Vagina (tissue), 2 donors: ENCODE data around the gene ESR1.

Experiments used
- CTCF ChIP-seq, 3 experiments: fragments of 450-650 bp in 2 of 3; fragments of 200-600 bp in 1 of 3; sonication (generic) in 1 of 3; IDR thresholded peaks; one replicate each; pipeline ENCODE4 v1.5.1; 2017 to 2019; ENCODE audit warnings: antibody characterized with exemption in 3 of 3, mild to moderate bottlenecking in 2 of 3, moderate library complexity in 2 of 3
- POLR2A ChIP-seq, 2 donors: fragments of 450-650 bp; IDR thresholded peaks; one replicate each; pipeline ENCODE4 v1.6.1; 2017; ENCODE audit warnings: antibody characterized with exemption in 2 of 2, mild to moderate bottlenecking in 2 of 2, moderate library complexity in 2 of 2
- POLR2AphosphoS5 ChIP-seq, 2 donors: sonication (generic); formaldehyde crosslinking; IDR thresholded peaks; one replicate each; pipeline ENCODE4 v1.9.0; 2017; ENCODE audit warnings: antibody characterized with exemption in 2 of 2, mild to moderate bottlenecking in 2 of 2, low read depth in 1 of 2; ENCODE audit not compliant: insufficient read depth in 1 of 2

DNA sequence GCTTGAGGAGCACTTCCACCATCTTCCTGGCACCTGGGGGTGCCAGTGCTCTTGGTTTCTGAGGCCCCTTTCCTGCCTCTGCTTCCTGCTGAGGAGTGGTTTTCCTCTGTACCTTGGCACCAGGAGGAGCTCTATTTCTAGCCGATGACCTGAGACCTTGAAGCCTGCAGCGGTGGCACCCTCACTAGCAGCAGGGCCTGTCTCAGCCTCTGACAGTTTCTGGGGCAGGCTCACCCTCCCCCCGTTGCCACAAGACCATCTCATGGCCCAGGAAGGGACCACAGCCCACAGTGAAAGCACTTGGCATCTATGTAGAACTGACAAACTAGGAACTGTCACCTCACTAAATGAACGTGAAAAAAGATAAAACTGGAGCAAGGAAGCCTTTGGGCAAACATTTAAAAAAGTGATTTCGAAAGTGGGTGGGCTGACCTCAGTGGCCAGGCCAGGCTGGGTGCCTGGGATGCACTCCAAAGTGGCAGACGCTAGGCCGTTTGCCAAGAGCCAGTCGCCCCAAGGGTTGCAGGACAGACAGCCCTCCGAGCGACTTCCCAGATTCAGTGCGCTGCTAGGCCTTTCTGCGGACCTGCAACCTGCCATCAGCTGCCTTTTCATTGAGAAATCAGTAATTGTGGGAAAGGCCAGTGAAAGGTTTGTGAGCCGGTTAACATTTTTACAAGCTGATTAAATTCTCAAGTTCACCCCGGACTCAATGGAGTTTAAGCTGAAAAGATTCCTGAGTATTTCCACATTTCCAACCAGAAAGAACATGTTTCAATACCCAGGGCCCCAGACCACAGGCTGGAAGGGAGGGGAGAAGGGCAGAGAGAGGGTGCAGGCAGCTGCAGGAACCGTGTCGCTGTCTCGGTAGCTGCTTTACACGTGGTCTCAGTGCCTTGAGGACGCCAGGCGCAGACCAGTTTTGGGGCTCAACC, 303.7 kb downstream of the ESR1 start:
- TF ChIP-seq CTCF (IDR thresholded peaks at IDR 0.05) = no peak
- TF ChIP-seq POLR2A (IDR thresholded peaks at IDR 0.05) = no peak
- TF ChIP-seq POLR2AphosphoS5 (IDR thresholded peaks at IDR 0.05; ENCODE audit: insufficient read depth in 1 of 2, low read depth in 1 of 2) = peak in 1 of 2 donors; percentile 74
